GM19467 (cell line): Measurements from ENCODE around the gene RNF213.
"Not testable (repeated sequence)": the region's sequence is repeated elsewhere in the genome, so short reads cannot be mapped to it uniquely, and the experiment has no call there.

Experiments used
- ATAC-seq: cut with Tn5 transposase; IDR thresholded peaks from one replicate; pipeline ENCODE4 v1.9.1; 2021; ENCODE audit warnings: mild to moderate bottlenecking, moderate library complexity; ENCODE audit not compliant: unreplicated experiment

RNF213 gene

GRCh38 chr17:80384078-80384960 is 123.7 kb downstream of the RNF213 start:
- ATAC-seq: no peak

DNA sequence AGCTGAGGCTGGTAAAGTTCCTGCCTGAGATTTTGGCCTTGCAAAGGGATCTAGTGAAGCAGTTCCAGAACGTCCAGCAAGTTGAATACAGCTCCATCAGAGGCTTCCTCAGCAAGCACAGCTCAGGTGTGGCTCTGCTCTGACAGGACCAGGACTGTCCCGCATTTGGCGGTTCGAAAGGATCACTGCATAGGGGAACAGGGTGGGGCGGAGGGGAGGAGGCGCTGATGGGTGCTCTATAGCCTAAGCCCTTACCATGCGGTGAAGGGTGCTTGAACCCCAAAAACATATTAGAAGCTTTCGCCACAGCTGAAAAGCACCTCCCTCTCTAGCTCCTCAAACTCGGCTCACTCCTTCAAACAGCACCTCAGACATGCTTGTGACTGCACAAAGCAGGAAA is 124.4 kb downstream of the RNF213 start:
- ATAC-seq: no peak

GRCh38 chr17:80386341-80386740 is 125.7 kb downstream of the RNF213 start:
- no peak for ATAC-seq

DNA sequence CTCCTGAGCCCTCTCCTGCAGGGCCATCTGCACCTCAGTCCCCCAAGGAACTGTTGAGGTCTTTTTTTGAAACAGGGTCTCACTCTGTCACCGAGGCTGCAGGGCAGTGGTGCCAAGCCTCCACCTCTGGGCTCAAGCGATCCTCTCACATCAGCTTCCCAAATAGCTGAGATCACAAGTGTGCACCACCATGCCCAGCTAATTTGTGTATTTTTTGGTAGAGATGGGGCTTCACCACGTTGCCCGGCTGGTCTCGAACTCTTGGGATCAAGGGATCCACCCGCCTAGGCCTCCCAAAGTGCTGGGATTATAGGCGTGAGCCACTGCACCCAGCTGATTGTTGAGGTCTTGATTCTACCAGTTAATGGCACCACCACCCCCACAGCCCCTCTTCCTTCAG is 126.4 kb downstream of the RNF213 start:
- no peak for ATAC-seq

DNA sequence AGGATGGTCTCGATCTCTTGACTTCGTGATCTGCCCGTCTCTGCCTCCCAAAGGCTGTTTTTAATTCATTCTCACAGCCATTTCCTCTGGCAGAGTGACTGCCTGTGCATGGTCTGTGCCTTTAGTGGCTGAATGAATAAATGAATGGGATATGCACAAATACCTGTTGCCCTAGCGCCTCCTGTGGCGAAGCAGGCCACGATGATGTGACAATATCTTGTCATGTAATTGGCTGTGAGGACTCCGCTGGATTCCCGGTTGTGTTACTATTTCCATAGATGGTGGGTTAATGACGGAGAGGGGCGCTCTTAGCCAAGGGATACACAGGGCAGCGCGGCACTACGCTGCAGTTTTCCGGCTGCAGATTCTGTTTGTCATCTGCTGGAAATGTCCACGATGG is 127.5 kb downstream of the RNF213 start:
- ATAC-seq: no peak

DNA sequence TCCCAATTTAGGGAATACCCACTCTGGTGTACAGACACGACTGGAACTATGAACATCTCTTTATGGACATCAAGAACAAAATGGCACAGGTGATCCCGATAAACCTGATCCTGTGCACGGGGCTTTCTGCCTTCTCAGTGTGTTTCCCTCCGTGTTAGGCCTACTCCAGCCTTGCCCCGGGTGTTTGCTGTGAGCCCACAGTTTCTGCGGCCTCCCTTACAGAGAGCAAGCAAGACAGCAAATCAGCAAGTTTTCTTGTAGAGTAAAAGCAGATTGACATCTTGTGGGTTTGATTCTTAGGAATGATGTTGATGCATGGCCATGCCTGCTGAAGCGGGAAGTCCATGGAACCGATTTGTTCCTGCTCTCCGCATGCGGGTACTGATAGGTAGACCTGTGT is 127.9 kb downstream of the RNF213 start:
- ATAC-seq: no peak

DNA sequence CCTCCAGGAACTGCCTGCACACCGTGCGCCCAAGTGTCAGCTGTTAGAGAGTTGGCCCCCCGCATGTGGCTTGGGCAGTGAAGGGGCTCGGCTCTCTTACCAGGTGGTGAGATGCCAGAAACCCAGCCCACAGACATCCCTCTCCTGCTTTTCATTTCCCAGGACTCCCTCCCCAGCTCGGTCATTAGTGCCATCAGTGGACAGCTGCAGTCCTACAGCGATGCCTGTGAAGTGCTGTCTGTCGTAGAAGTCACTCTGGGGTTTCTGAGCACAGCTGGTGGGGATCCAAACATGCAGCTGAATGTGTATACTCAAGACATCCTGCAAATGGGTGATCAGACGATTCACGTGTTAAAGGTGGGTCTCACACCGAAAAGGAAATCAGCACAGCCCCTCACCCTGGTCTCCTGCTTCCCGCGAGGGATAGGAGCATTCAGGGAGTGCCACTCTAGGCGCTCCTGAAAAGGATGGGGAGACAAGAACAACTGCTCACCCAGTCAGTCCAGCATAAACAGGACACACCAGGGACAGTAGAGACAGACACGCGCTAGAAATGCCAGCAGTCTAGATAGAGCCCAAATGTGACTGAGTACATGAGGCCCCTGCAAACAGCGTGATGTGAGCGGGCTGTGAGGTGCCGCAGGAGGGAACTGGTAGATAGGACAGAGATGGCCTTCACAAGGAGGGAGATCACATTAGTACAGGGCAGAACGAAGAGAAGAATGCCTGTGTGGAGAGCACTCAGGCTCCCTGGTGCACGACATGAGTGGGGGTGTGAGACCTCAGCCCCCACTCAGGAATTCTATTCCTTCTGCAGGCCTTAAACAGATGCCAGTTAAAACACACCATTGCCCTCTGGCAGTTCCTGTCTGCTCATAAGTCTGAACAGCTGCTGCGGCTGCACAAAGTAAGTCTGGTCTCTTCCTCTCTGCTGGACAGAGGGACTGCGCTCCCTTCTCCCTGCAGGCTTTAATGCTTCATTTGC is 128.7 kb downstream of the RNF213 start:
- no peak for ATAC-seq

- ATAC-seq: no peak
Measured at GRCh38 chr17:80393241-80393890, 132.7 kb downstream of the RNF213 start.

DNA sequence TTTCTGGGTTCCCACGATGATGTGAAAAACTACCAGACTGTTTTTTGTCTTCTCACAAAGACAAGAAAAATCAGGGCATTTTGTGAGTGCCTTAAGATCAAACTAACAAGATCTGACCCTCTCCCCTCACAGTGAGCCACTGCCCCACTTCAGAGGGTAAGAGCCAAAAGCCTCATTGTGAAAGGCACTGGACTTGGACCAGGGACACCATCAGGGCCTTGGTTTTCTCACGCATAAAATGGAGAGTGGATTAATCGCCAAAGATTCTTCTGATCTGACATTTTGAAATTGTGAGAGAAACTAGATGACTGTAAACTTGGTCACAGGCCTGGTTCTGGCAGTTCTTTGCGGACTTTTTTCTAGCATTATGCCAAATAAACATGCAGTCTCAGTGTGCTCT is 133.3 kb downstream of the RNF213 start:
- no peak for ATAC-seq

- ATAC-seq: no peak
Measured at GRCh38 chr17:80394629-80395216, 134.1 kb downstream of the RNF213 start.

DNA sequence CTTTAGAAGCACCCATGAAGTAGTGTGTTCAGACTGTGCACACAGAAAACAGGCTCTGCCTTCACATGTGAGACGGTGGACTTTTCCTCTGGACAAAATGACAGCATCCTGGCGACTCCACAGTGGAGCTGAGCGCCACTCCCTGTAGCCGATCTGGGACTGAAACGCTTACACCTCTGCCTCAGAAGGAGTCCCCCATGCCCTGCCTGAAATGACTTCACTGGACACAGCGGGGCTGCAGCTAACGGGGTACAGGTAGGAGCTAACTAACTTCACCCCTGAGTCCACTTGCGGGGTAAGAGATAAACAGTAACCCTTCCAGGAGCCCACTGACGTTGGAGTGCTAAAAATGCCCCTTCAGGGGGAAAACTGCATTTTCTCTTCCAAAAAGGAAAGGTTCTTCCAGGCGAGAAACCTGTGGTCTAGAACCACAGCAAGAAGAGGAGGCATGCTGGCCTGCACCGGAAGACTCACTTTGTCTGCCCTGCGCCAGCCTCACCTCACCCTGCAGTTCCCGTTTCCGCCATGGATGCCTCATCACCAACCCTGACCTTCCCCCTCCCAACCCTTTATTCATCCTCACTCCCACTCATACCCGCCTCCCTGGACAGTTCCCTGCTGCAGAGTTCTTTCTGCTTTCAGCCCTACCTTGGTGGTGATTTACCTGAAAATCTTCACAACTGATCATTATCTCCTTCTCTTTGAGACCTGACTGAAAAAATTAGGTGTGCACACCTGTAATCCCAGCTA is 134.9 kb downstream of the RNF213 start:
- no peak for ATAC-seq

GRCh38 chr17:80396157-80397033 is 135.7 kb downstream of the RNF213 start:
- ATAC-seq: no peak

GRCh38 chr17:80397034-80397387 is 136.4 kb downstream of the RNF213 start:
- no peak for ATAC-seq

DNA sequence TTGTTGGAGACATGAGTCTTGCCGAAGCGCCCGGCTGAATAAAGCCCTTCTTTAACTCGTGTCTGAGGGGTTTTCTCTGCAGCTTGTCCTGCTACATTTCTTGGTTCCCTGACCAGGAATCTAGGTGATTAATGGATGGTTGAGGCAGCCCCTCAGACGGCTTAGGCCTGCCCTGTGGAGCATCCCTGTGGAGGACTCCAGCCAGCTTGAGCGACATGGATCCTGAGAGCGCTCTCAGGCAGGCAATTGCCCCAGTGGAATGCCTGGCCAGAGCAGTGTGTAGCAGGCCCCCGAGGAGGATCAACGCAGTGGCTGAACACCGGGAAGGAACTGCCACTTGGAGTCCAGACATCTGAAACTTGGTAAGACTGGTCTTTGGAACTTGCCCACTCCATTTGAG is 137.0 kb downstream of the RNF213 start:
- ATAC-seq: no peak

GRCh38 chr17:80401086-80401485 is 140.4 kb downstream of the RNF213 start:
- ATAC-seq: not testable (repeated sequence)

DNA sequence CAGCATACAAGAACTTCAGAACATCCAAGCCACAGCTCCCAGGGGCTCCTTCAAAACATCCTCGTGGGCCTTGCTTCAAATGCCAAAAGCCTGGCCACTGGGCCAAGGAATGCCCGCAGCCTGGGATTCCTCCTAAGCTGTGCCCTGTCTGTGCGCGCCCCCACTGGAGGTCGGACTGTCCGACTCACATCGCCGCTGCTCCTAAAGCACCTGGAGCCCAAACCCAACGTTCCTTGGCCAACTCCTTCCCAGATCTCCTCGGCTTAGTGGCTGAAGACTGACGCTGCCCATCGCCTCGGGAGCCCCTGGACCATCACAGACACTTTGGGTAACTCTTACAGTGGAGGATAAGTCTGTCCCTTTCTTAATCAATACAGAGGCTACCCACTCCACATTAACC is 141.4 kb downstream of the RNF213 start:
- not testable (repeated sequence) for ATAC-seq

DNA sequence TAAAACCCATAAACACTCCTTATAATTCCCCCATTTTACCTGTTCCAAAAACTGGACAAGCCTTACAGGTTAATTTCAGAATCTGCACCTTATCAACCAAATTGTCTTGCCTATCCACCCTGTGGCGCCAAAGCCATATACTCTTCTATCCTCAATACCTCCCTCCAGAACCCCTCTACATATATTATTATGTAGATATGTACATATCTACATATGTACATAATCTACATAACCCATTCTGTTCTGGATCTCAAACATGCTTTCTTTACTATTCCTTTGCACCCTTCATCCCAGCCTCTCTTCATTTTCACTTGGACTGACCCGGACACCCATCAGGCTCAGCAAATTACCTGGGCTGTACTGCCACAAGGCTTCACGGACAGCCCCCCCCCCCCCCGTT is 142.3 kb downstream of the RNF213 start:
- ATAC-seq: no peak

GRCh38 chr17:80406146-80406545 is 145.5 kb downstream of the RNF213 start:
- no peak for ATAC-seq

- not testable (repeated sequence) for ATAC-seq
Measured at GRCh38 chr17:80407917-80408316, 147.3 kb downstream of the RNF213 start.
